ENCODE results near the gene PLA2G6.

PLA2G6 gene

DNA sequence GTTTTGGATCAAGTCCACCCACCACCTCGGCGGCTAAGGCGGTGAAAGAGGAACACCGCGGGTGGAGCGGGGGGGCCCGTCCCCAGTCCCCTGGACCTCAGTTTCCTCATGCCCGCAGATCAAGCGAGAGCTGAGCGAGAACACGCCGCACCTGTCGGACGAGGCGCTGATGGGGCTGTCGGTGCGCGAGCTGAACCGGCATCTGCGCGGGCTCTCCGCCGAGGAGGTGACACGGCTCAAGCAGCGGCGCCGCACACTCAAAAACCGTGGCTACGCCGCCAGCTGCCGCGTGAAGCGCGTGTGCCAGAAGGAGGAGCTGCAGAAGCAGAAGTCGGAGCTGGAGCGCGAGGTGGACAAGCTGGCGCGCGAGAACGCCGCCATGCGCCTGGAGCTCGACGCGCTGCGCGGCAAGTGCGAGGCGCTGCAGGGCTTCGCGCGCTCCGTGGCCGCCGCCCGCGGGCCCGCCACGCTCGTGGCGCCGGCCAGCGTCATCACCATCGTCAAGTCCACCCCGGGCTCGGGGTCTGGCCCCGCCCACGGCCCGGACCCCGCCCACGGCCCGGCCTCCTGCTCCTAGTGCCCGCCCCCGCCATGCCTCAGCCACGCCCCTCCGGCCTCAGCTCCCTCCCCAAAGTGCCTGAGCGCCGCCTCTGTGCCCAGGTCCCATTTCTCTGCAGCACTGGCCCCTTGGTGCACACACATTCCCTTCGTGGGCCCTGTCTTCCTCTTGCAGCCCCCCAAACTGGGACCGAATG is 32.8 kb upstream of the PLA2G6 start:
- DNase-seq (ENCODE audit: low read depth): no peak

- no peak for DNase-seq (ENCODE audit: low read depth)
Measured at GRCh38 chr22:38213990-38214301, 32.3 kb upstream of the PLA2G6 start.

DNA sequence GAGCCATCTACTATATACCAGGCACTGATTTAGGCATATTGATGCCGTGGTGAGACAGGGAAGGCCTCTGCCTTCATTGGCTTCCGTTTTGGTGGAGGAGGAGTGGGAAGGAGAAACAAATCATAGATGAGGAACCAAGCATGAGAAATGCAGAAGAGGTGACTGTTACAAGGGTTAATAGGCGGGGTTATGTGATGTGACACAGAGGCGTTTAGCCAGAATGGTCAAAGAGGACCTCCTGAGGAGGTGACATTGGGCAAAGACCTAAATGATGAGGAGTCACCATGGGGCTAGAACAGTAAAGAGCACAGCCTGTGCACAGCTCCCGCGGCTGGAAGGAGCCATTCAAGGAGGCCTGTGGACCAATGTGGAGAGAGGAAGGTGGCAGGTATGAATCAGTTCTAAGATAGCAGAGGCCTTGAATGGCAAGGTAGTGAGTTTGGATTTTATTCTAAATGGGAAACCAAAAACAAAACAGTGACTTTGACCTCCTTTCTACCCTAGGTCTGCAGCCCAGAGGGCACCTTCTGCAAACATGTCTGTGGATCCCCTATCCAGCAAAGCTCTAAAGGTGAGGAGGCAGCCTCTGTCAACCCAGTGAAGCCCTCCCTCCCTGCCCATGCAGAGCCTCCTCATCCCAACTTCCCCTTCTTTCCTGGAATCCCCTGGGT is 31.8 kb upstream of the PLA2G6 start:
- no peak for DNase-seq (ENCODE audit: low read depth)

DNA sequence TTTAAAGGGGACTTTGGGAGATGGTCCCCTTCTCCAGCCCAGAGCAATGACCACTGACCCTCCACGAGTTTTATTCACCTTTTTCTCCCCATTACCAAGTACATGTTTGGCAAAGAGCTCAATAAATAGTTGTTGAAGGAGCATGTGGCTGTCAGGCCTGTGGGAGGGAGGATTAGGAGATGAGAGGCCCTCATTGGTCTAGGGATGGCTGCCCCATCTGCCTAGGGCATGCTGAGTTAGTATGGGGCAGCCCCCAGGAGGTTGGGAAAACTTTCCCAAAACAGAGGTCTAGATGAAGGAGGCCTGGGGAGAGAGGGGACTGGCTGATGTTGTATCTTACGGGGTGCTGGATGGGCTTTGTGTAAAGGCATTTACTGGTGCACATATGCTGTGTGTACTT is 30.8 kb upstream of the PLA2G6 start:
- no peak for DNase-seq (ENCODE audit: low read depth)

DNA sequence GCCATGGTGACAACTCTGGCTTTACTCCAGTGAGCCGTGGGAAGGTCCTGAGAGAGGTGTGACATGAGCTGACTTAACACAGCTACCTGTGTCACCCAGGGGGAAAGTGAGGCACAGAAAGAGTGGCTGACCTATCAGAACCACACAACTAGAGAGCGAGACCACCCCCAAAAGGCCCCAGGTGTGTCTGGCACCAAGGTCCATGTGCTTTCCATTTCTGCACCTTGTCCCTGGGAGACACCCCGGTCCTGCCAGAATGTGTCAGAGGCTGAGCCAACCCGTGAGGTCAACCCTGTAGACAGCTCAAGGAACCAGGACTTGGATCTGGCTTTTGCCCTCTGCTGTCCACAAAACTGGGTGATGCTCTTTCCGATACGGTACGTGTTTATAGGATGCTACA is 29.9 kb upstream of the PLA2G6 start:
- DNase-seq (ENCODE audit: low read depth): no peak

DNA sequence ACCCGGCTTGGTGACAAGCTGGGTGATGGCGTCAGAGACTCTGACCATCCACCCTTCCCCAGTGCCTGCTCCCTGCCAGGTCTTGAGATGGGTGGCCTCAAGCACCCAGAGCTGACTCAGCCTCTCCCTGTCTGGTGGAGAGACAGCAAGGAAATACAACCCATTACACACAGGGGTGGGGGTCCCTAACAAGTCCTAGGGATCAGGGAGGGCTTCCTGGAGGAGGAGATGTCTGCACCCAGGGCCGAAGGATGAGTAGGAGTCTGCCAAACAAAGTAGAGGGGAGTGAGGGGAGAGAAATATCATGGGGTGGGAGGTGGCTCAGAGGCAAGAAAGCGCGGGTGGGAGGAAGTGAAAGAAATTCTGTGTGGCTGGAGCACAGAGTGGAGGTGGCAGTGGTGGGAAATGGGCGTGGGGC is 26.9 kb upstream of the PLA2G6 start:
- no peak for DNase-seq (ENCODE audit: low read depth)

GRCh38 chr22:38207898-38208432 is 26.3 kb upstream of the PLA2G6 start:
- no peak for DNase-seq (ENCODE audit: low read depth)

DNA sequence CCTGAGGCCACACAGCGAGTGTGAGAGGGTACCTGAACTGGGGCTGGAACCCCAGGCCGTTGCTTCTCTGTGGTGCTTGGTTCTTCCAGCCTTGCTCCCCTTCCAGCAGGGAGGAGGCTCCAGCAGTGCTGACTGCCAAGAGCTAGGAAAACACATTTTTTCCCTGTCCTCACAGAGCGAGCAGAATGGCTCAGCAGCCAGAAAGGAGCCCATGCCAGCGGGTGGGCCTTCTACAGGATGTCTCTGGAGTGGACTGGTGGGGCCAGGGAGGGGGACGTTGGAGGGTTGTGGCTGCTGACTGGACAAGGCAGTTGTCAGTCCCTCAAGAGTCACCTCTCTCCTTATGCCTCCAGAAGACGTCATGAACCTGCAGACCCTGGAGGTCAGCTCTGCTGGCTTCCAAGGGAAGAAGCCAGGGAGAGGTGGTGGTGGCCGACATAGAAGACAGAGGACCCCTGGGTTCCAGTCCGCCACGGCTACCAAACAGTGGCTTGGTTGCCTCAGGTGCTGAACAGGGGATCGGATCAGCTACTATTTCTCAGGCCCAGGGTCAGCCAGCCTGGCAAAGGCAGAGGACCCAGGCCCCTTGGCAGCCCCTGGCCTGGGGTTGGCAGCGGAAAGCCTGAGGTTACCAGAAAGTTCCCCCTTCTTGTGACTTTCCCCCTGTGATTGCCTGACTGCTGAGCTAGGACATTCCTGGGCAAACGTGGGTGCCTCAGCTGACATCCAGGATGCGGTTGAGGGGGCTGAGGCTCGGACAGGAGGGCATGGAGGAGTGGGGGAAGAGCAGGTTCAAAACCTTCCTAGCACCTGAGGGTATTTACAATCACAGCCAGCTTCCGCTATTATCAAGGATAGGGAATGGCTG is 23.9 kb upstream of the PLA2G6 start:
- DNase-seq (ENCODE audit: low read depth): peak; percentile 79

GRCh38 chr22:38204784-38205183 is 23.2 kb upstream of the PLA2G6 start:
- no peak for DNase-seq (ENCODE audit: low read depth)

DNA sequence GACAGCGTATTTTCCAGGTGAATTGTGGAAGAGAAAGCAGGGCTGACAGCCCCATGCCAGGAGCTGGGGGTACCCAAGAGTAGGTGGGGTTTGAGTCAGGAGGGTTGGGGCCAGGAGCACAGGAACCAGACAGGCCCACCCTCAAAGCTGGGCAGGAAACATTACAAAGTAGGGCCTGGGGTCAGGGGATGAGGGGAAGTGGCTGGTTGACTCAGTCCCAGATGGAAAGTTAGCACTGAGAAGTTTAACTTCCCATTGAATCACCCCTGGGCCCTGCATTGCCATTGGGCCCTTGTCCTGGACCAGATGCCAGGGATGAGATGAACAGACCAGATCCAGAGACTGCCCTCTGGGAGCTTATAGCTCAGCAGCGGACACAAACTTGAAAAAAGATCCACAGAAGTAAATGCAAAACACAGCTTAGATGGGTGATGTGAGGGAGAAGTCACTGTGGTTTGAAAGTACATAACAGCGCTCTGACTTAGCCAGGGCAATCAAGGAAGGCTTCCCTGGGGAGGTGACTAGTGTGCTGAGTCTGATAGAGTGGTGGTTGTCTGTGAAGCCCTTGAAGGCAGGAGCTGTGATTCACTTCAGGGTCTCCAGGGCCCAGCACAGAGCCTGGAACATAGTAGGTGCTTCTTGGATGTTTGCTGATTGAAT is 22.4 kb upstream of the PLA2G6 start:
- no peak for DNase-seq (ENCODE audit: low read depth)

- DNase-seq (ENCODE audit: low read depth): no peak
Measured at GRCh38 chr22:38203090-38203810, 21.6 kb upstream of the PLA2G6 start.

DNA sequence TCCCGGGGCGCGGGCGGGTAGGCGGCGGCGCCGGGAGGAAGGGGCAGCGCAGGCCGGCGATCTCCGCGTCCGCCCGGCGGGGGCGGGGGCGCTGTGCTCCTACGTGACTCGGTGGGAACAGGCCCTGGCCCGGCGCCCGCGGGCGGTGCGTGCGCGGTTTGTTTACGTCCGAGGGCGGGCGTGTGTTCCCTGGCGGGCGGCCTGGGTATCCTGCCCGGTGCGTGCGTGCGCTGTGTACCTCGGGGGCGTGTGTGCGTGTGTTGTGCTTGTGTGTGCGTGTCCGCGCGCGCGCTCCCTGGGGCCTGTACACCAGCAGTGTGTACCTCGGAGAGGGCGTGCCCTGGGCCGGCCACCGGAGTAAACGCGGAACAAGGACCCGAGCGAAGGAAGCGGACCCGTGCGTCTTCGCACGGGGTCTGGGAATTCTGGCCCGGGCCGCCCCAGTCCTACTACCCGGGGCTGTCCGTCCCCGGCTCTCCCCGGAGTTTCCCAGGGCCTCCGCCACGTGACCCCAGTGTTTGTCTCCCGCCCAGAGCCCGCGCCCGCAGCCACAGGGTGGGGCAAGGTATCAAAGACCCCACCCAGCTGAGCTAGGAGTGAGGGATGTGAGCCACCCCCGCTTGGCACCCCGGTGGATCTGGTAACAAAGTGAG is 20.9 kb upstream of the PLA2G6 start:
- no peak for DNase-seq (ENCODE audit: low read depth)

DNA sequence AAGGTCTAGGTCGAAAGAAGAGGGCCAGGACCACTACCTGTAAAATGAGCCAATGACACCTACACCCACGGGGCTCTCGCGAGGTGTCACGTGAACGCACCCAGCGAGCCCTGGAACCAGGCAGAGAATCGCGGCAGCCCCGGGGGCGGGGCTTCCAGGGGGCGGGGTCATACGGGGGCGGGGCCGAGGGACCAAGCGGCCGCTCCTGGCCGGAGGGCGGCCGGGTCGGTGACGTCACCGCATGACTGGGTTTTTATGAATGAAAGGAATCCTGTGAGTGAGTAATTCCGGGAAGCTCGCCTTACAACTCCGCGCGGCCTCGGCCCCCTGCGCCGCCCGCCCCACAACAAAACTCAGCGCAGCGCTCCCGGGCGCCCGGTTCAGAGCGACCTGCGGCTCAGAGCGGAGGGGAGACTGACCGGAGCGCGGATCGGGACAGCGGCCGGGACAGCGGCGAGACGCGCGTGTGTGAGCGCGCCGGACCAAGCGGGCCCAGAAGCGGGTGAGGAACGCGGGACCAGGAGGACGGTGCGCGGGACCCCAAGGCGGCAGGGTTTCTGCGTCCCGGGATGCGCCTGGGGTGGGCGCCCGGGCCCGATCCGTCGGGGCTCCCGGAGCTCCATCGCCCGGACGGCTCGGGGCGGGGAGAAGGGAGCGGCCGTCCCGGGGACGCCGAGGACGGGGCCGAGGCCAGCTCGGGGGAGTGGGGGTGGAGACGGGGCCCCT is 20.2 kb upstream of the PLA2G6 start, which contains the start of gene MAFF:
MAFF (plus strand) TSS at position 284 of the 726 bp plus-strand sequence. CDS start 11,860 bp downstream, outside the sequence.
- peak; percentile 78 for DNase-seq (ENCODE audit: low read depth)

DNA sequence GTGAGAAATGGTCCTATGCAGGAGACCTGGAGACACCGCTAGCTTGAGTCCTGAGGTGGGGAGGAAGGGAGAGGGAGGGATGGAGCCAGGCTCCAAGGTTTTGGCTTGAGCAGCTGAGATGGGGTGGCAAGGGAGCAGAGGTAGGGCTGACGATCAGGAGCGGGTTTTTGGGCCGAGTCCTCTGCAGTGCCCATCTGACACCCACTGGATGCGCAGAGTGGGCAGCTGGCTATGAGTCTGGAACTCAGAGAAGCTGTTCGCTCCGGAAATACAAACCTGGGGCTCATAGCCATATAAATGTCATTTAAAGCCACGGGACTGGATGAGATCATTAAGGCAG is 19.7 kb upstream of the PLA2G6 start:
- DNase-seq (ENCODE audit: low read depth): no peak

DNA sequence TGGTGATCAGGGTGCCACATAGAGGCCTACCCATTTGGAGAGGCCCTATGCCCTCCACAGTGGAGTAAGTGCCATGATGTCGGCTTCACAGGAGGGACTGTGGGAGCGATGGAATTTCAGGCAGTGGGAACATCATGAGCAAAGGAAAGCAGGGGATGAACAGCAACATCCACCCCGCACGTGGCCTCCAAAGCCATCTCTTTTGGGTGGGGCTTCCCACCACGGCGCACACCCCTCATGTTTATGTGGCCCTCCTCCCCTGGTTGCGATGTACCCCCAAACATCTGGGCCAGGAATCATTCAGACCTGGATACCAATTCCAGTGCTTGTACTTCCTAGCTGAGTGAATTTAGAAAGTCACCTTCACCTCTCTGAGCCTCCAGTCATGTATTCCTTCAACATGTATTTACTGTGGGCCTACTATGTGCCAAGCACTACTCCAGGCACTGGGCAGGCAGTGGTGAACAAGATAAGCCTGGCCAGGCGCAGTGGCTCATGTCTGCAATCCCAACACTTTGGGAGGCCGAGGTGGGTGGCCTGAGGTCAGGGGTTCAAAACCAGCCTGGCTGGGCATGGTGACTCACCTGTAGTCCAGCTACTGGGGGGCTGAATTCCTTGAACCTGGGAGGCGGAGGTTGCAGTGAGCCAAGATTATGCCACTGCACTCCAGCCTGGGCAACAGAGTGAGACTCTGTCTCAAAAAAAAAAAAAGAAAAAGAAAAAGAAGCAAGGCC is 18.4 kb upstream of the PLA2G6 start:
- no peak for DNase-seq (ENCODE audit: low read depth)

- DNase-seq (ENCODE audit: low read depth): no peak
Measured at GRCh38 chr22:38196791-38197419, 15.3 kb upstream of the PLA2G6 start.

- no peak for DNase-seq (ENCODE audit: low read depth)
Measured at GRCh38 chr22:38193580-38193979, 11.9 kb upstream of the PLA2G6 start.

DNA sequence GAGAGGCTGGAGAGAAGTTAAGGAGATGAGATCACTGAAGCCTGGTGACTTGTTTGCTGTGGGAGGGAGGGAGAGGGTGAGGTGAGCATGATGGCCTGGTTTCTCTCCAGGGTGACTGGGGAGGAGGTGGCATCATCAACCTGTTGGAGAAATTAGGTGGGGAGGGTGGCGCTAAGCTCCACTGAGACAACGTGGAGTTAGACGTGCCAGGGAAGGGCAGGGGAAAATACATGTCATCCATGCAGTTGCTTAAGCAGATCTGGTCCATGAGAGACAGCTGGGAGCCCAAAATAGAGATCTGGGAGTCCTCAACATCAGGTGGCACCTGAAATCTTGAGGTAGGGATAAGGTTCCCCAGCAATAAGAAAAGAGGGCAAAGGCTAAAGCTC is 10.8 kb upstream of the PLA2G6 start:
- no peak for DNase-seq (ENCODE audit: low read depth)
